Measurements from ENCODE around the gene COL4A4. TPM values are rescaled to one million over a fixed set of nuclear protein-coding genes. Genes with fewer than 3 reads are reported as not detected.
"Not testable (repeated sequence)": the region's sequence is repeated elsewhere in the genome, so short reads cannot be mapped to it uniquely, and the experiment has no call there.

COL4A4 gene
- total RNA-seq, 1 donor from 2014 or later: 0.41 TPM

DNA sequence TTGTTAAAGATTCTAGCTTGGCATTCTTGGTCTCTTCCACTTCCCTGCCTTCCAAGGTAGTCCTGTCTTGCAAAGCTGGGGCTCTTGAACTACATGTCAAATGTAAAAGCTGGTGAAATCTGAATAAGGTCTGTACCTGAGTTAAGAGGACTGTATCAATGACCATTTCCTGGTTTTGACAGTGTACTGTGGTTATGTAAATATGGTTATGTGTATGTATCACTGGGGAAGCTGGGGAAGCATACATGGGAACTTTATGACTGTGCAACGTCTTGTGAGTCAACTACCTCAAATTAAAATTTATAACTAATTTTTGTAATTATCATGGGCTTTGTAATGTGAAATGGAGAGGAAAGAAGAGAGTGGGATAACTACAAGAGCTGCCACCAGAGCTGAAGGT lies 81.7 kb downstream of the COL4A4 start:
- Mint-ChIP-seq H3K36me3 (ENCODE audit: insufficient read depth) (no peaks in the 10 kb centered on the region), H3K4me1 (ENCODE audit: low read depth) (peaks cover 6% of the 10 kb centered on the region), H3K9me3 (ENCODE audit: low read depth) (peaks cover 7% of the 10 kb centered on the region), H3K4me3 (ENCODE audit: low read depth) (no peak overlapping the region), H3K27me3 (no peaks in the 10 kb centered on the region), H3K27ac (no peak overlapping the region)
- DNase-seq (ENCODE audit: low spot score, unreplicated experiment): no peak
- no peak for TF ChIP-seq CTCF (IDR thresholded peaks at IDR 0.05; ENCODE audit: unreplicated experiment)

GRCh38 chr2:227079726-227080125 lies 84.3 kb downstream of the COL4A4 start:
- DNase-seq (ENCODE audit: low spot score, unreplicated experiment): no peak
- H3K9me3 Mint-ChIP-seq (ENCODE audit: low read depth): peaks cover 6% of the 10 kb centered on the region
- H3K4me3 Mint-ChIP-seq (ENCODE audit: low read depth): no peak overlapping the region
- no peak overlapping the region for H3K27ac Mint-ChIP-seq
- no peak for TF ChIP-seq CTCF (IDR thresholded peaks at IDR 0.05; ENCODE audit: unreplicated experiment)
- H3K27me3 Mint-ChIP-seq: no peaks in the 10 kb centered on the region
- H3K4me1 Mint-ChIP-seq (ENCODE audit: low read depth): peaks cover 2% of the 10 kb centered on the region
- no peaks in the 10 kb centered on the region for H3K36me3 Mint-ChIP-seq (ENCODE audit: insufficient read depth)

DNA sequence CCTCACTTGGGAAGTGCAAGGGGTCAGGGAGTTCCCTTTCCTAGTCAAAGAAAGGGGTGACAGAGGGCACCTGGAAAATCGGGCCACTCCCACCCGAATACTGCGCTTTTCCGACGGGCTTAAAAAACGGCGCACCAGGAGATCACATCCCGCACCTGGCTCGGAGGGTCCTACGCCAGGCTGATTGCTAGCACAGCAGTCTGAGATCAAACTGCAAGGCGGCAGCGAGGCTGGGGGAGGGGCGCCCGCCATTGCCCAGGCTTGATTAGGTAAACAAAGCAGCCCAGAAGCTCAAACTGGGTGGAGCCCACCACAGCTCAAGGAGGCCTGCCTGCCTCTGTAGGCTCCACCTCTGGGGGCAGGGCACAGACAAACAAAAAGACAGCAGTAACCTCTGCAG lies 98.9 kb downstream of the COL4A4 start:
- not testable (repeated sequence) for H3K4me1 Mint-ChIP-seq (ENCODE audit: low read depth); H3K36me3 Mint-ChIP-seq (ENCODE audit: insufficient read depth); DNase-seq (ENCODE audit: low spot score, unreplicated experiment); H3K9me3 Mint-ChIP-seq (ENCODE audit: low read depth); H3K27me3 Mint-ChIP-seq
- H3K27ac Mint-ChIP-seq: peak overlapping the region; percentile 93
- H3K4me3 Mint-ChIP-seq (ENCODE audit: low read depth): peak overlapping the region; percentile 68

DNA sequence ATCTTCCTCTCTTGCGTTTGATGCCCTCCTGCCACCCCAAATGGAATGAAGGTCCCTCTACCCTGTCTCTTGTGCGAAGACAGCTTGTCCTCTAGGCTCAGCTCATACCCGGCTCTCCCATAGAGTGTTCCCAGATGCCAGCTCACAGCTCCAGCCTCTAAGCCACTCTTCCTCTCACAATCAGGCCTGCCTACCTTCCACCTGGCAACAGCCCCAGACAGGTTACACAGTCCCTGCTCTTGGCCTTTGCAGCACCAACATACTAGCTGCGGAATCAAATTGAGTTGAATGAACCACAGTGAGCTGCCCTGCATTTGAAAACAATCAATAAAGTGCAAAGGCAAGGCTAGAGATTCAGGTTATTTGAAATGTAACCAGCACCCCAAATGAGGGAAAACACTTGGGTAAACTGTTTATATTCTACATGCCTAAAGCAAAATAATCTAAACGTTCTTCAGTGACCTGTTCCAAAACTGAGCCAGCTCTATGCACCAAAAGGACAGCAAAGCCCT lies 105.1 kb downstream of the COL4A4 start:
- H3K4me1 Mint-ChIP-seq (ENCODE audit: low read depth): peaks cover 1% of the 10 kb centered on the region
- H3K9me3 Mint-ChIP-seq (ENCODE audit: low read depth): peaks cover 3% of the 10 kb centered on the region
- H3K36me3 Mint-ChIP-seq (ENCODE audit: insufficient read depth): no peaks in the 10 kb centered on the region
- H3K4me3 Mint-ChIP-seq (ENCODE audit: low read depth): no peak overlapping the region
- TF ChIP-seq CTCF (IDR thresholded peaks at IDR 0.05; ENCODE audit: unreplicated experiment): no peak
- H3K27ac Mint-ChIP-seq: no peak overlapping the region
- no peaks in the 10 kb centered on the region for H3K27me3 Mint-ChIP-seq
- DNase-seq (ENCODE audit: low spot score, unreplicated experiment): no peak

DNA sequence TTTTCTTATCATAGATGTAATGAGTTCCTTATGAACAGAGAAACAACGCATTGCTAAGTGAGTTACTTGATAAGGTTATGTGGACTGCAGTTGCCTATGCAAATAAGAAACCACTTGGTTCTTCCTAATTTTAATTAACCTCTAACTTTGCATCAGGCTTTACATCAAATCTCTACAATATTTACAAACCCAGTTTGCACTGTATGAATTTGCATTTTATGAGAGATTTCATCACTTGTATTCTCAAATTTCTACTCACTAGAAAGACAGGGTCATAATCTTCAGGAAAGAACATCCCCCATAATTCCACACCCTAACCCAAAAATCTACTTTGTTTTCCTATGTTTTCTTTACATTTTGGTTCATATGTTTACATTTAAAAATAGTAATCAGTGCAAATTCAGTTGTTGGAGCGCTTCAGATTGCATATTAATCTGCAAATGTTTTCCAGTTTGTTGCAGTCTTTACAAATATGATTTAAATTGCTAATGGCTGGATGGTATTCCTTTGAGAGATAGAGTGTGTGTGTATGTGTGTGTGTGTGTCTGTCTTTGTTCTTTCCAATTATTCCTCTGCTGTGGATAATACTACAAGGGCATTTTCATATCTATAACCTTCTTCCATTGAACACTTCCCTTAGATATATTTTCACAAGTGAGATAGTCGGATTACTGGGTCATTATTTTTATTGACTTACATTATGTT lies 106.1 kb downstream of the COL4A4 start:
- H3K27me3 Mint-ChIP-seq: no peaks in the 10 kb centered on the region
- TF ChIP-seq CTCF (IDR thresholded peaks at IDR 0.05; ENCODE audit: unreplicated experiment): no peak
- no peaks in the 10 kb centered on the region for H3K36me3 Mint-ChIP-seq (ENCODE audit: insufficient read depth)
- no peak overlapping the region for H3K4me3 Mint-ChIP-seq (ENCODE audit: low read depth)
- peaks cover 1% of the 10 kb centered on the region for H3K4me1 Mint-ChIP-seq (ENCODE audit: low read depth)
- no peak overlapping the region for H3K27ac Mint-ChIP-seq
- peaks cover 3% of the 10 kb centered on the region for H3K9me3 Mint-ChIP-seq (ENCODE audit: low read depth)
- no peak for DNase-seq (ENCODE audit: low spot score, unreplicated experiment)

DNA sequence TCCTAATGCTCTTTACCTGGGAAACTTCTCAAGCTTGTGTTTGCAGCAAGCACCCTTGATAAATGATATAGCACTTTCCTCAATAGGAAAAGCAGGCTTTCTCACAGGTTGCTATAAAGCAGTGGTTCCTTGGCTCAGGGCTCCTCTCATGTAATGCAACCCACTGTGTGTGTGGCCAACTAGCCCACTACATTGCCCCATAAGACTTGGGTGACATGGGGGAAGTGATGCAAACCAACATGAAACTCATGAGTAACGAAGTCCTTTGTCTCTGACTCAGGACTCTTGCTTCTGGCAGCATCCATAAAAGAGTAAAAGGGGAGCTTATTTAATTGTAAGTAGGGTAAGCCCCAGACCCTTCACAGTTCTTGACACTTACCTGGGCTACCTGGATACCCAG lies 106.9 kb downstream of the COL4A4 start:
- Mint-ChIP-seq H3K4me1 (ENCODE audit: low read depth) (peaks cover 1% of the 10 kb centered on the region), H3K4me3 (ENCODE audit: low read depth) (no peak overlapping the region), H3K9me3 (ENCODE audit: low read depth) (peaks cover 3% of the 10 kb centered on the region), H3K36me3 (ENCODE audit: insufficient read depth) (no peaks in the 10 kb centered on the region), H3K27ac (no peak overlapping the region), H3K27me3 (no peaks in the 10 kb centered on the region)
- no peak for TF ChIP-seq CTCF (IDR thresholded peaks at IDR 0.05; ENCODE audit: unreplicated experiment)
- no peak for DNase-seq (ENCODE audit: low spot score, unreplicated experiment)
